Activated naive CD8-positive, alpha-beta T cell treated with anti-CD3 and anti-CD28 coated beads, Interleukin-2, amount 50 U/mL, for 24 hours (primary cell): ENCODE measurements around the gene SMOC2.

Experiments used
- ATAC-seq: fragments of 150-1000 bp; cut with Tn5 transposase; one replicate; pipeline ENCODE4 v1.10.0; 2021
- DNase-seq: peaks from one replicate; pipeline ENCODE4 v3.0.0; 2021
- H3K27ac Mint-ChIP-seq: one replicate; pipeline ENCODE4 v1.8.0; 2021; ENCODE audit warnings: mild to moderate bottlenecking, mixed read lengths
- H3K27me3 Mint-ChIP-seq: one replicate; pipeline ENCODE4 v1.8.0; 2021; ENCODE audit warnings: mixed read lengths
- H3K36me3 Mint-ChIP-seq: one replicate; pipeline ENCODE4 v1.8.0; 2021; ENCODE audit warnings: low read depth, mixed read lengths
- H3K4me1 Mint-ChIP-seq: one replicate; pipeline ENCODE4 v1.8.0; 2021; ENCODE audit warnings: mixed read lengths
- H3K4me3 Mint-ChIP-seq: one replicate; pipeline ENCODE4 v1.8.0; 2021; ENCODE audit warnings: mild to moderate bottlenecking, moderate library complexity, mixed read lengths
- H3K9me3 Mint-ChIP-seq: one replicate; pipeline ENCODE4 v1.8.0; 2021; ENCODE audit warnings: mixed read lengths

SMOC2 gene

GRCh38 chr6:168628176-168628553 lies 187.2 kb downstream of the SMOC2 start:
- H3K4me3 Mint-ChIP-seq, result no peak overlapping the region
- H3K36me3 Mint-ChIP-seq, result no peaks in the 10 kb centered on the region
- H3K4me1 Mint-ChIP-seq, result no peaks in the 10 kb centered on the region
- ATAC-seq (no peak), DNase-seq (no peak)
- peaks cover 4% of the 10 kb centered on the region for H3K27me3 Mint-ChIP-seq
- no peaks in the 10 kb centered on the region for H3K9me3 Mint-ChIP-seq
- H3K27ac Mint-ChIP-seq, result no peak overlapping the region

- H3K36me3 Mint-ChIP-seq, result no peaks in the 10 kb centered on the region
- no peak for ATAC-seq
- H3K27me3 Mint-ChIP-seq, result peaks cover 4% of the 10 kb centered on the region
- no peaks in the 10 kb centered on the region for H3K9me3 Mint-ChIP-seq
- no peaks in the 10 kb centered on the region for H3K4me1 Mint-ChIP-seq
- no peak overlapping the region for H3K4me3 Mint-ChIP-seq
- no peak overlapping the region for H3K27ac Mint-ChIP-seq
- DNase-seq, result no peak
Observed at GRCh38 chr6:168628732-168629245, 187.8 kb downstream of the SMOC2 start.

- no peak for ATAC-seq
- H3K9me3 Mint-ChIP-seq, result no peaks in the 10 kb centered on the region
Observed at GRCh38 chr6:168631564-168631963, 190.6 kb downstream of the SMOC2 start.

GRCh38 chr6:168632694-168633093 lies 191.7 kb downstream of the SMOC2 start:
- no peak for DNase-seq
- Mint-ChIP-seq H3K36me3 (no peaks in the 10 kb centered on the region), H3K4me3 (no peak overlapping the region), H3K27ac (no peak overlapping the region), H3K9me3 (no peaks in the 10 kb centered on the region), H3K4me1 (no peaks in the 10 kb centered on the region), H3K27me3 (no peaks in the 10 kb centered on the region)
- no peak for ATAC-seq

More at GRCh38 chr6:168631564-168631963, 190.6 kb downstream of the SMOC2 start:
- no peak overlapping the region for H3K4me3 Mint-ChIP-seq
- no peaks in the 10 kb centered on the region for H3K36me3 Mint-ChIP-seq
- H3K27me3 Mint-ChIP-seq, result no peaks in the 10 kb centered on the region
- DNase-seq, result no peak
- no peak overlapping the region for H3K27ac Mint-ChIP-seq
- H3K4me1 Mint-ChIP-seq, result no peaks in the 10 kb centered on the region

- Mint-ChIP-seq H3K4me1 (no peaks in the 10 kb centered on the region), H3K27ac (no peak overlapping the region)
Observed at GRCh38 chr6:168634541-168635328, 193.8 kb downstream of the SMOC2 start.

GRCh38 chr6:168636147-168637004 lies 195.4 kb downstream of the SMOC2 start:
- H3K27me3 Mint-ChIP-seq, result peaks cover 5% of the 10 kb centered on the region
- DNase-seq, result no peak
- H3K9me3 Mint-ChIP-seq, result no peaks in the 10 kb centered on the region

More at GRCh38 chr6:168634541-168635328, 193.8 kb downstream of the SMOC2 start:
- Mint-ChIP-seq H3K36me3 (no peaks in the 10 kb centered on the region), H3K27me3 (peaks cover 1% of the 10 kb centered on the region), H3K9me3 (no peaks in the 10 kb centered on the region), H3K4me3 (no peak overlapping the region)
- ATAC-seq, result no peak
- DNase-seq, result no peak

GRCh38 chr6:168637834-168638233 lies 196.8 kb downstream of the SMOC2 start:
- Mint-ChIP-seq H3K27ac (no peak overlapping the region), H3K27me3 (peaks cover 5% of the 10 kb centered on the region), H3K36me3 (no peaks in the 10 kb centered on the region), H3K9me3 (no peaks in the 10 kb centered on the region), H3K4me3 (no peak overlapping the region), H3K4me1 (no peaks in the 10 kb centered on the region)
- ATAC-seq, result no peak
- DNase-seq, result no peak

More at GRCh38 chr6:168636147-168637004, 195.4 kb downstream of the SMOC2 start:
- Mint-ChIP-seq H3K4me3 (no peak overlapping the region), H3K27ac (no peak overlapping the region), H3K4me1 (no peaks in the 10 kb centered on the region), H3K36me3 (no peaks in the 10 kb centered on the region)
- ATAC-seq, result no peak

GRCh38 chr6:168638468-168639271 lies 197.7 kb downstream of the SMOC2 start:
- Mint-ChIP-seq H3K36me3 (no peaks in the 10 kb centered on the region), H3K4me3 (no peak overlapping the region), H3K27ac (no peak overlapping the region), H3K27me3 (peaks cover 5% of the 10 kb centered on the region), H3K9me3 (no peaks in the 10 kb centered on the region), H3K4me1 (no peaks in the 10 kb centered on the region)
- ATAC-seq (no peak), DNase-seq (no peak)

- no peaks in the 10 kb centered on the region for H3K36me3 Mint-ChIP-seq
- H3K27ac Mint-ChIP-seq, result no peak overlapping the region
- no peak for DNase-seq
- H3K4me3 Mint-ChIP-seq, result no peak overlapping the region
- no peak for ATAC-seq
- H3K27me3 Mint-ChIP-seq, result peaks cover 5% of the 10 kb centered on the region
- no peaks in the 10 kb centered on the region for H3K9me3 Mint-ChIP-seq
- H3K4me1 Mint-ChIP-seq, result no peaks in the 10 kb centered on the region
Observed at GRCh38 chr6:168640181-168640580, 199.2 kb downstream of the SMOC2 start.

GRCh38 chr6:168640768-168641167 lies 199.8 kb downstream of the SMOC2 start:
- Mint-ChIP-seq H3K27me3 (peaks cover 5% of the 10 kb centered on the region), H3K4me1 (no peaks in the 10 kb centered on the region), H3K36me3 (no peaks in the 10 kb centered on the region), H3K4me3 (no peak overlapping the region), H3K27ac (no peak overlapping the region), H3K9me3 (no peaks in the 10 kb centered on the region)
- ATAC-seq (no peak), DNase-seq (no peak)

- Mint-ChIP-seq H3K4me3 (no peak overlapping the region), H3K9me3 (no peaks in the 10 kb centered on the region), H3K4me1 (no peaks in the 10 kb centered on the region), H3K27ac (no peak overlapping the region), H3K27me3 (peaks cover 5% of the 10 kb centered on the region), H3K36me3 (no peaks in the 10 kb centered on the region)
- no peak for ATAC-seq
- DNase-seq, result no peak
Observed at GRCh38 chr6:168641446-168641845, 200.5 kb downstream of the SMOC2 start.

- no peaks in the 10 kb centered on the region for H3K4me1 Mint-ChIP-seq
- no peaks in the 10 kb centered on the region for H3K36me3 Mint-ChIP-seq
- no peak overlapping the region for H3K4me3 Mint-ChIP-seq
- ATAC-seq (no peak), DNase-seq (no peak)
- no peaks in the 10 kb centered on the region for H3K9me3 Mint-ChIP-seq
- no peak overlapping the region for H3K27ac Mint-ChIP-seq
- peaks cover 8% of the 10 kb centered on the region for H3K27me3 Mint-ChIP-seq
Observed at GRCh38 chr6:168643401-168643800, 202.4 kb downstream of the SMOC2 start.

GRCh38 chr6:168645326-168645725 lies 204.3 kb downstream of the SMOC2 start:
- no peaks in the 10 kb centered on the region for H3K9me3 Mint-ChIP-seq
- DNase-seq, result no peak
- no peaks in the 10 kb centered on the region for H3K36me3 Mint-ChIP-seq
- H3K27ac Mint-ChIP-seq, result no peak overlapping the region
- peaks cover 5% of the 10 kb centered on the region for H3K27me3 Mint-ChIP-seq
- no peaks in the 10 kb centered on the region for H3K4me1 Mint-ChIP-seq
- H3K4me3 Mint-ChIP-seq, result no peak overlapping the region
- no peak for ATAC-seq

GRCh38 chr6:168647271-168647670 lies 206.3 kb downstream of the SMOC2 start:
- no peaks in the 10 kb centered on the region for H3K36me3 Mint-ChIP-seq
- no peaks in the 10 kb centered on the region for H3K4me1 Mint-ChIP-seq
- DNase-seq (no peak), ATAC-seq (no peak)
- H3K4me3 Mint-ChIP-seq, result no peak overlapping the region
- H3K27me3 Mint-ChIP-seq, result peaks cover 5% of the 10 kb centered on the region
- H3K9me3 Mint-ChIP-seq, result no peaks in the 10 kb centered on the region
- no peak overlapping the region for H3K27ac Mint-ChIP-seq
